NCI-H1417 treated with DMSO at 0.1 percent for 48 hours (cell line): Measurements from ENCODE around the gene CRABP1.

Experiments used
- DNase-seq: peaks from one replicate; lab custom pipeline; 2025; lab: John Stamatoyannopoulos, UW

CRABP1 gene

DNA sequence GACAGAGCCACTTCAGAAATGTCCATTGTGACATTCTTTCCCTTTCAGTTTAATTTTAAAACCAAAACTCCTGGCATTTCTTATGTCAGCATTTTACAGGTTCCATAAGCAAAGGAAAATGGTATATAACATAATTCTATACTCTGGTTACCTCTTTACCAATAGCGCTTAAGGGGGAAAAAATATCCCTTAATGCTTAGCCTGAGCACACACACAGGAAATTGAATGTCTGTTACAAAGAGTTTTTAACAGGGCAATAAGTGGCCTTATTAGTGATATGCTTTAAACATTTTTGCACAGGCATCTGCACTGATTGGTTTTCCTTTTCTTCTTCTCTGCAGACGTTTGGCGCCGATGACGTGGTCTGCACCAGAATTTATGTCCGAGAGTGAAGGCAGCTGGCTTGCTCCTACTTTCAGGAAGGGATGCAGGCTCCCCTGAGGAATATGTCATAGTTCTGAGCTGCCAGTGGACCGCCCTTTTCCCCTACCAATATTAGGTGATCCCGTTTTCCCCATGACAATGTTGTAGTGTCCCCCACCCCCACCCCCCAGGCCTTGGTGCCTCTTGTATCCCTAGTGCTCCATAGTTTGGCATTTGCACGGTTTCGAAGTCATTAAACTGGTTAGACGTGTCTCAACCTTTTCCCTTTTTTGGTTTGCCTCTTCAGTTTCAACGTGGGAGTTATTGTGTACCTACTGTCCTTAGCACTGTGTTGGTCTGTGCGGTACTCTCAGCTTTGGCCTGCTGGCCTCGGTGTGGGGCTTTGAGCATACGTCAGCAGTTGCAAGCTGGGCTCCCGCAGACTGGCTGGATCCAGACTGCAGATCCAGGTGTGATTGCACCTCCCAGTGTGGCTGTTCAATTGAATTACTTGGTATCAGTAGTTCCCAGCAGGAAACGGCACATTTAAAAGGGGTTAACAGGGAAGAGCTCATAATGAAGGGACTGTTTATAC is 7.7 kb downstream of the CRABP1 start:
- no peak for DNase-seq

DNA sequence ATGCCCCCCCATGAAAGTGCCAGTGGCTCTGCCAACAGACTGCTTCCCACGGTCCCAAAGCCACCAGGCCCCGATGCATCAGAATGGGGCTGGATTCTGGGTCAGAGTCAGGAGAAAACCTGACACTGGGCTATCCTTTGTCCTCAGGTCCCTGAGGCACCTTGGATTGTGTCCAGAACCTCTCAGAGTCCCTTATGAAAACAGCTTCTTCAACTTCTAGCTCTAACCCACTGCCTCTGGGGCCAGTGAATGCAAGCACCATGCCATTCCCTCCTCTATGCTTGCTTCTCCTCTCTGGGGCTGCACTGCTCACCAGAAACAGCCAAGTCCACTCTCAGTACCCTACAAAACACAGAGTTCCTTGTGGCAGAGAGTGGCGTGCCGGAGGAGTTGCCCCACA is 9.9 kb downstream of the CRABP1 start:
- no peak for DNase-seq

DNA sequence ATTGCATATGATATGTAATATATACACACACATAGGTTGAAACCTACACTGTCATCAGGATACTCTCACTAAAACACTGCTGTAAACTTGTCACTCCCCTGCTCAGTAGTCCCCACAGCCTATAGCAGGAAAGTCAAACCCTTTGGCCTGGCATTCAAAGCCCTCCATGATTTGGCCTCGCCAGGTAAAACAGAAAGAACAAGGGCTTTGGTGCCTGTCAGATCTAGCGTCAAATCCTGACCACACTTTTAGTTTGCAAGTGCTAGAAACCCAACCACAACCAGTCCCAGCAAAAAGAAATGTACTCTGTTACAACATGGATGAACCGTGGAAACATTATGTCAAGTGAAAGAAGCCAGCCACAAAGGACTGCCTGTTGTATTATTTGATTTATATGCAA is 11.4 kb downstream of the CRABP1 start:
- no peak for DNase-seq

DNA sequence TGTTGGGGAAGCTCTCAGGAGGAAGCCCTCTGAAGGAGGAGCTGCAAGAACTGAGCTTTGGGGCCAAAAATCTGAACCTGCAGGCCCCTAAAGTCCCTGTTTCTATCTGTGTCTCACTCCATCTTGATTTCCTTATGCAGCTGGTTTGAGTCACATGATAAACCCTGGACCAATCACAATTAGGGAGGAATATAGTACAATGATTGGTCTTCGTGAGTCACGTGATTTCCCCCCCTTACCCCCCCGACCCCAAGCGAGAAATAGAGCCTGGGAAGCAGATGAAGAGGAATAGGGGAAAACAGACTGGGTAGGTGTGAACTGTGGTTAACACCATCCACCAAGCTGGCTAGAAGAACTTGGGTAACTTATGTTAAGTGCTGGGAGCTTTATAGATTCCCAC is 12.9 kb downstream of the CRABP1 start:
- no peak for DNase-seq

DNA sequence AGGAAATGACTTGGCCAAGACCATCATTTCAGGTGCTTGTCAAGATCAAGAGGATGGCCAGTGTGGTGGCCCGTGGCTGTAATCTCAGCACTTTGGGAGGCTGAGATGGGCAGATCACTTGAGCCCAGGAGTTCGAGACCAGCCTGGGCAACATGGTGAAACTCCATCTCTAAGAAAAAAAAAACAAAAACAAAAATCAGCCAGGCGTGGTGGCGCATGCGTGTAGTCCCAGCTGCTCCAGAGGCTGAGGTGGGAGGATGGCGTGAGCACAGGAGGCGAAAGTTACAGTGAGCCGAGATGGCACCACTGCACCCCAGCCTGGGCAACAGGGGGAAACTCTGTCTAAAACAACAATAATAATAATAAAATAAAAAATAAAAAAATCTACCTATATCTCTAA is 15.0 kb downstream of the CRABP1 start:
- DNase-seq: no peak

DNA sequence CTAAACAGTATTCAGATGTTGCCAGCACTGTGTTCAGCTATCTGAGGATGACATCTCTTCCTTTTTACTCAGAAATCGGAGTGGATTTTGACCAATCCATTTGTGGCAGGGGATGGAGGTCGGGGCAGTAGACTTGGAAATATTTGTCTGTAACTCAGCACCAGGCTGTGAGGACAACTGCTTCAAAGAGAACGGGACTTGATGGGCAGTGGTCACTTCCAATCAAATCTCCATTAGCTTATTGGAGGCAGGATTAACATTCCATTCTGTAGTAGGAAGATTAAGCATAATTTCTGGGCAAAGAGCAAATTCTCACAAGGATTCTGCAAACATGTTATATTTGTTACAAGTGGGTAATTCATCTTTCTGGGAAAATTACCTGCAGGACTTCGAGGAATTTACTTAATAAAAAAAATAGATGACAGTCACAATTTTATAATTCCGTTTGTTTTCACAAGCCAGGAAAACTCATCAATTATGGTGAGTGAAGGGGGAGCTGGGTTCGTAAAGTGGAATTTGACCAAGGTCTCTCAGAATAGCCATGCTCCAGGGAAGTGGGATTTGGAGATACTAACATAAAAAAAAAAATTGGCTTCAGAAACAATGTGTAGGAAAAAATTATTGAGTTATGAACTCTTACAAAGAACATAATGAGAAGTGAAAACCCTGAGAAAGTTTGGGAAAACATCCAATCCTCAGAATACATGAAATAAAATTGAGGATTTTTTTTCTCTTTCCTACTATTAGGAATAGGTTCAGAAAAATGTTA is 18.1 kb downstream of the CRABP1 start:
- no peak for DNase-seq

DNA sequence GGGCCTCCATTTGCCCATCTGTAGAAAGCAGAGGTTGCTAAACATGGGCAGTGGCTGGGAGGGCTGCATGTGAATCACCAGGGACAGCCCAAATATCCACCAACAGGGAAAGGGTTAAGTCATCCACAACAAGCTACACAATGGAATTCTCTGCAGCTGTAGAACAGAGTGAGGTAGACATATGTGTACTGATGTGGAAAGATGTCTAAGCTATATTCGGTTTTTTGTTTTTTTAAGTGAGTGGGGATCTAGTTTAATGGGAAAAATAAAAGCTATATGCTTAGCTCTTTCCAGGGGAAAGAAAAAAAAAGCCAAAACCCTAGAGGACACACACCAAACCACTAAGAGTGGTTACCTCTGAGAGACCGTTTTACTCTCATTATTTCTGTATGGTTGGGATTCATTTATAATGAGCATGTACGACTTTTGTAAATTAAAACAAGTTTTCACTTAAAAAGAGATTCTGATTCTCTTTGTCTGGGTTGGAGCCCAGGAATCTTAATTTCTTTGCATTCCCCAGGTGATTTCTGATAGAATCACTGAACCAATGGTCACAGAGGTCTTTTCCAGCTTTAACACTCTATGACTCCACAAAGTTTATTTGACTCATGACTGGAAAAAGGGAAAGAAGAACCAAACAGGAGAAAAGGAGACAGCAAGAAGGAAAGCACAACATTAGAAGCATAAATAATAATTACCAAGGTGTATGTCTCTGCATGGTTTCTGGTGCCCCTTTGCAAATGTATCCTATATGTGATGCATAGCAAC is 19.1 kb downstream of the CRABP1 start:
- no peak for DNase-seq

DNA sequence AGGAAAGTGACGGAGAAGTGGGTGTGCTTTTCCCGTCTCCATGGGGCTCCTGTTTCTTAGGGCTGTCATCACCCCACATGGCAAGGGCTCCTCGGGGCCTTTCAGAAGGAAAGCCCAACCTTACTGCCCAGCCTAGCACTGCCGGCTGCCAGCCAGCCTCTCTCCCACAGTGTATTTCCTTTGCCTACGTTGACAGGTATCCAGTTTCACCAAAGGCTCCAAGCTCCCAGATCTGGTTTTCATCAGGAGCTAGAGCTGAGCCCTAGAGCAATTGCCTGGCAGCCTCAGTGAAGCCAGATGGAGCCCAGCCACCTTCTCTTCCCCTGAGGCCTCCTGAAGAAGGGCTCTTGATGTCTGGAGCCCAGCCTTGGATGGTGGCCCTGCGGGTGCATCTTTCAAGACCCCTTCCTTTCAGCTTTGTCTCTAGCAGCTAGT is 20.2 kb downstream of the CRABP1 start:
- no peak for DNase-seq

DNA sequence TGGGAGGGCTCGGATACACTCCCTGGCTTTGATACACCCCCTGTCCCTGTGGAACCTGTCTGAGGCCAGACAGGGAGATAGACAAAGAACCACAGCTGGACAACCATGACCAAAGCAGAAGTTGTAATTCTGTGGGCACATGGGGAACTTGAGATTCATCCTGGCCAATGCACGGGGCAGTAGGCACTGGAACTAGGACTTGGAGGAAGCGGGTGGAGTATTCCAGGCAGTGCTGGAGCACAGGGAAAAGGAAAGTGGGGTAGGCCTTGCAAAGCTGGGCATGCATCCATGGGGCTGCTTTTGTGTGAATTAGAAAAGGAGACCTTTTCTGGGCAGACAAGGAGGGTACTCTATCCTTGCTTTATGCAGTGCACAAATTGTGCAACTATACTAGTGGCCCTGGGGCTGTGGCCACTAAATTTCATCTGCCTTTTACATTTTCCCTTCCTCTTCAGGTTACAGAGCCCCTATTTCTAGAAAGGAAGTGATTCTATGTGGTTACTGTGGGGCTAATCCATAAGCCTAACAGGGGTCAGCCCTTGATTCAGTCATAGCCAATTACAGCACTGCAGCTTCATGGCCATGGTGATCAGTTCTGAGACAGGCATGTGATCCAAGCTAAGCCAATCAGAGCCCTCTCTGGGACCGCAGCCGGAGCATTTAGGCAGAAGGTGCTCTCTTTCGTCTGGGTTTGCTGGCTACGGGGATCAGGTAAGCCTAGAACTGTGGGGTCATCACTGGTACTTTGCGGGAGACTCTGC is 21.0 kb downstream of the CRABP1 start:
- no peak for DNase-seq

DNA sequence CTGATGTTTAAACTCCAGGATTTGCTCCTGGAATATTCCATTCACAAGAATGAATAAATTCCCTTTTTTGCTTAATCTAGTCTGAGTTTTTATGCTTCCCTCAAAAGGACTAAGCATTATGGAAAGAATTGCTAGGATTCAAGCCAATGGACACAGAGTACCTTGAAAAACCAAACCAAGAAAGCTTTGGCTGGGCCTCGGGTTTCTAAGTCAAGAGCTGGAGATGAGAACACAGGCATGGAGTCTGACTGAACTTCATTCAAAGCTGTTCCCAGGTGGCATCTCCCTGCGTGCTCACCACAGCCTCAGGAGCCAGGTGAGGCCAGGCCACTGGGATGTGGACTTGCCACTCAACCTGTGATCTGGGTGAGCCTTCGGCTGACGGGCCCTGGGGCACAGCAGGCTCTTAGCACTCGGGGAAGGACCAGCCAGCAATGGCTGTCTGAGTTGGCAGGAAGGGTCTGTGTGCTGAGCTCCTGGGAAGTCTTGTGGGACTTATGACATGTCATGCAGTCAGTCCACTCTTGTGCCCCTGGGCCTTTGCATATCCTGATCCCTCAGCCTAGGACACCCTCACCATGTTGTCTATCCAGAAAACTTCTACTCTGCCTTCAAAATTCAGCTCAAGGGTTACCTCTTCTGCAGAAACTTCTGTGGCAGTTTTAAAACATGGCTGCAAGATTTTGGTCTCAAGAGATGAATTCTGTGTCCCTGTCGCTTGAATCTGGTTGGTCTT is 21.8 kb downstream of the CRABP1 start:
- no peak for DNase-seq

DNA sequence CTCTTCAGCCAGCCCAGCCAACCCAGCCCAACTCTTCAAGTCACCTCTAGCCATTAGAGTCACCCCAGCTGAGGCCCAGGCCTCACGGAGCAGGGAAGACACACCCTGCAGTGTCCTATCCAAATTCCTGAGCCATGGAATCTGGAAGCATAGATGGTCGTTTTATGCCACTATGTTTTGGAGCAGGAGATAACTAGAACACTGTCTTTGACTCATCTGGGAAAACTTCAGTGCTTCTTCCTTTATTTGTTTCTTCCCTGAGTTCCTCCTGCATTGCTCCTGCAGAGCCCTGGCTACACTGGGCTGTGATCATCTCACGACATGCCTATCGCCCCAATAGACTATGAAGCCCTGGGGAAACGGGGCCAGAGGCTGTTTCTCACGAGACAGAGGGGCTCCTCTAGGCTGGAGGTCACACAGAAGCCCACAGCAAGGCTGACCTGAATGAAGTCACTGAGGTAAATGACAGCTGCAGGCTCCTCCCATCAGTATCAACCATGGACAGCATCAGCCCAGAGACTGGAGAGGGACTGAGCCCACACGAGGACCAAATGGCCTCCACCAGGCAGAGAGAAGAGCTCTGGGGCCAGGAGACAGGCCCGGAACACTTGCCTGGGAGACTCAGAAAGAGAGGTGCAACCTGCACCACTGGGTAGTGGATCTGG is 22.7 kb downstream of the CRABP1 start:
- no peak for DNase-seq

DNA sequence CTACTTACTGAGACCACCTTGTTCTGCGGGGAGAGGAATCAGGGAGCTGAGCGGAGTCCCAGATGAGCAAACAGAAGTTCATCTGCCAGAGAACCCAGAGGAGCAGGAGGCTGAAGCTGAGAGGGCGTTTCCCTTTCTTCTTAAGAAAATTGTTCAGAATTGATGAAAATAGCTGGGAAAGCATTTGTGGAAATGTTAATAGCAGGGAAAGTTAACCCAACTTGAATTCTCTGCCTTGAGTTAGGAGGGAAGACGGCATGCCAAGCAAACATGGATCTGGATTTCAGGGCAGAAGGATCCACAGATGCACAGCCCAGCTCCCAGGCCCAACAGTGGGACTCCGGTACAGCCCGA is 23.2 kb downstream of the CRABP1 start:
- no peak for DNase-seq

DNA sequence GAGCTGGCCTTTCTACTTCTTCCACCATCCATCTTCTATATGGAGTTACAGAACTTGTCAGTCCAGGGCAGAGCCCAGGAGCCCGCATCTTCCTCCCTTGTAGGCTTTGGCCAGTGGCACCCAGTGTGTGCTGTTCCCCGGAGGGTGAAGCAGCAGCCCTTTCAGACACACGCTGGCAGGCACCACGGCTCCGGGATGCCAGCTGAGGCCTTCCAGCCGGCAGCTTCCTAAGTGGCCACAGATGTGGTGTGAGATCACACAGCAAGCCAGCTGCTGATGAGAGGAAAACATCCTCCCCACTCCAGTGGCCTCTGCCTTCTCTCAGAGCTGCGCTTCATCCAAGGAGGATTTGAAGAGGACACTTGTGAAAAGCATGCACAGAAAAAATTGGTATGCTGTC is 24.1 kb downstream of the CRABP1 start:
- no peak for DNase-seq

DNA sequence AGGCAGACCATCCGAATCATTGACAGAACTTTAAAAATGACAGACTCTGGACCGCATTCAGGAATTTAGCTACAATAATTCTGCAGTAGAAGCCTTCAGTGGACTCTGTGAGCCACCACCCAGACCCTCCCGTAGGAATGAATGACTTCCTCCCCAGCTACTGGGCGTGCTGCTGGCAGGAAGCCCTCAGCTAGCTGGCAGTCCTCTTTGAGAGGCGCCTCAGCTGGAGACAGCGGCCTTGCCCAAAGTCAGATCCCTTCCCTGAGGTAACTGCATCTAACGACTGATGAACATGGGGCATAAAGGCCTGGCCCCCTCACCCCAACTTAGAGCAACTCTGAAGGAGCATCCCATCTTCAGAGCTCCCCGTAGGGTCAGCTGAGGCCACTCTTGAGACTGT is 25.8 kb downstream of the CRABP1 start:
- no peak for DNase-seq

DNA sequence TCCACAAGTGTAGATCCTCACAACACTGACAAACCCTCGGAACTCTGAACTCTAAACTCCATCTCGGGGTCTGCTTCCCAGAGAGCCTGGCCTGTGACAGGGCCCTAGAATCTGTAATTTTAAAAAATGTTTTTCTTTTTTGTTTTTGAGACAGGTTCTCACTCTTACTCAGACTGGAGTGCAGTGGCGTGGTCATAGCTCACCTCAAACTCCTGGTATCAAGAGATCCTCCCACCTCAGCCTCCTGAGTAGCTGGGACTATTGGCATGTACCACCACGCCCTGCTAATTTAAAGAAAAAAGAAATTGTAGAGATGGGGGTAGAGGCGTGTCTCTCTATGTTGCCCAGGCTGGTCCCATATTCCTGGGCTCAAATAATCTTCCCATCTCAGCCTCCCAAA is 26.2 kb downstream of the CRABP1 start:
- DNase-seq: no peak

DNA sequence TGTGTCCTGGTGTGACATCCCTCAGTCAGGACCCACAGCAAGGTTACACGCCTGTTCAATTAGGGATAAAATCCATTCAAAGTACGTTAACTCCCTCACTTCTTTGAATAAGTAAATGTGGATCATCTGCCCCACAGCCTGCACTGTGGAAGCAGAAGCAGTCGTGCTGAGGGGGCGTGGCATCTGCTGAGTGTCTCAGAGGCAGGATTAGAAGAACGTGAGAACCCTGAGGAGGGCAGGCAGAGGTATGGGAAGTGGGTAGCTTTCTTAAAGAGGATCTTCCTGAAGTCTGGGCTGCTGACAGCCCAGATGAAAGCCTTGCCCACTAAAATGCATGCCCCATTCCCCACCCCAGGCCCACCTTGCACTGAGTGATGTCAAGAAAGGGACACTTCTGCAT is 28.5 kb downstream of the CRABP1 start:
- DNase-seq: no peak

DNA sequence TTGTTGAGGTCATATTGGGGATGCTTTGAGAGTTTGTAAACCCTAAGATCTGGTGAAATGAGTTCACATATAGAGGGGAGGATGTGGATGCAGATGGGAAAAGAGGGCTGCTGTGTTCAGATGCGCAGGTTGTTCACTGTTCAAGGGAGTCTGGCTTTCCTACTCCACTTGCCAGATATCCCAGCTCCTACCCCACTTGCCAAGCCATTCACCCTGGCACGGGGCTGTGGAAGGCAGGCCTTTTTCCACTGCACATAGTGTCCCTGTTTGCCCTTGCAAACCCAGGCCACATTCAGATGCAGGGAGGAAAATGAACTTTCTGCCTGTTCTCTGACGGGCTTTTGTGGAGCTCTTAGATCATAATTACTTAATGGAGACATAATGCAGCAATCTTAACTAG is 29.0 kb downstream of the CRABP1 start:
- DNase-seq: no peak

DNA sequence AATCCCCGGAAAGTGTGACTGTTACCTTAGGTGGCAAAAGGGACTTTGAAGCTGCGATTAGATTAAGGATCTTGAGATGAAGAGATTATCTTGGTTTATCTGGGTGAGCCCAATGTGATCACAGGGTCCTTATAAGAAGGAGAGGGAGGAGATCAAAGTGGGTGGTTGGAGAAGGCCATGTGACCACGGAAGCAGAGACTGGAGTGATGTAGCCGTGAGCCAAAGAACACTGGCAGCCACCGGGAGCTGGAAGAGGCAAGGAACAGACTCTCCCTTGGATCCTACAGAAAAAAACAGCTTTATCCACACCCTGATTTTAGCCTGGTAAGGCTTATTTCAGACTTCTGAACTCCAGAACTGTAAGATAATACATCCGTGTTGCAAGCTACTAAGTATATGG is 29.9 kb downstream of the CRABP1 start:
- DNase-seq: no peak

DNA sequence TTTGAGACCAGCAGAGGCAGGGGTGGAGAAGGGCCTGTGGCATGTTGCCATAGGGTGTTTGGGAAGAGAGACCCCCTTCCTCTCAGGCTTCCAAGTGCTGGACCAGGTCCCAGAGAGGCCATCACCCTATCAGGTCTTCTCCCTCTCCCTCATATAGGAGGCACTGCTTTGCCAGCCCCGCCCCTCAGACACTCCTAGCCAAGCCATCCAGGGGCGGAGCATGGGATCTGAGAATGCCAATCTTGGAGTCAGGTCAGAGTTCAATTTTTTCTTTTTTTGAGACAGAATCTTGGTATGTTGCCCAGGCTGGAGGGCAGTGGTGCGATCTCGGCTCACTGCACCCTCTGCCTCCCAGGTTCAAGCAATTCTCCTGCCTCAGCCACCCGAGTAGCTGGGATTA is 32.7 kb downstream of the CRABP1 start:
- no peak for DNase-seq
